GM20000 (cell line): ENCODE data around the gene TMEM38A.

ENCODE experiments used
- DNase-seq: peaks from one replicate; pipeline ENCODE4 v3.0.0; 2012; ENCODE audit warnings: low spot score
- CTCF ChIP-seq: IDR thresholded peaks from 2 replicates; pipeline ENCODE4 v1.5.1; 2012; ENCODE audit warnings: mild to moderate bottlenecking, control low read depth; ENCODE audit errors: extremely low read depth, missing control alignments

Gene TMEM38A

GRCh38 chr19:16678498-16678897 lies 17.6 kb downstream of the TMEM38A start:
- DNase-seq, result no peak
- TF ChIP-seq CTCF, result no peak

GRCh38 chr19:16679811-16680210 lies 18.9 kb downstream of the TMEM38A start:
- no peak for TF ChIP-seq CTCF
- no peak for DNase-seq

DNA sequence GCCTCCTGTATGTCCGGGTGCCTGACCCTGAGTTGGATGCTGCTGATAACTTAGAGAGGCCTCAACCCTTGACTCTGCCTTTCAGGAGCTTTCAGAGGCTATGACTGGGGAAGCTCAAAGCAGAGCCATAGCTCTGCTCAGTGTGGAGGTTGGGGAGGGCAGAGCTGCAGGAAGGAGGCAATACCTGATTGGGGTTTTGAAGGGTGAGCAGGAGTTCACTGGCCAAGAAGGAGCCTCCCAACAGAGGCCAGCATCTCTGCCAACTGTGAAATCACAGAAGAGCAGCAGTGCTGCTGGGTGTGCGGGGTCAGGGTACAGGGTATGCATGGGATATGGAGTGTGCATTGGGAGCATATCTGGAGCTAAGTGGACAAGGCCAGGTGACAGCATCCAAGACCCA lies 21.6 kb downstream of the TMEM38A start:
- DNase-seq, result no peak
- no peak for TF ChIP-seq CTCF

DNA sequence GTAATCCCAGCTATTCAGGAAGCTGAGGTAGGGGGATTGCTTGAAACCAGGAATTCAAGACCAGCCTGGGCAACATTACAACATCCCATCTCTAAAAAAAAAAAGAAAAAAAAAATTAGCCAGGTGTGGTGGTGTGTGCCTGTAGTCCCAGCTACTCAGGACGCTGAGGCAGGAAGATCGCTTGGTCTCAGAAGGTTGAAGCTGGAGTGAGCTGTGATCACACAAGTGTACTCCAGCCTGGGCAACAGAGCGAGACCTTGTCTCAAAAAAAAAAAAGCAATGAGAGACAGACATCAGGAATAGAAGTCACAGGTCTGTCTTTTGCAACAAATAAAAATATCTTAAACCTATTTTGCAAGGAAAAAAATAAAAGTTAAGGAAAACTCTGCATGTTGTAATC lies 23.3 kb downstream of the TMEM38A start:
- no peak for DNase-seq
- TF ChIP-seq CTCF, result no peak

DNA sequence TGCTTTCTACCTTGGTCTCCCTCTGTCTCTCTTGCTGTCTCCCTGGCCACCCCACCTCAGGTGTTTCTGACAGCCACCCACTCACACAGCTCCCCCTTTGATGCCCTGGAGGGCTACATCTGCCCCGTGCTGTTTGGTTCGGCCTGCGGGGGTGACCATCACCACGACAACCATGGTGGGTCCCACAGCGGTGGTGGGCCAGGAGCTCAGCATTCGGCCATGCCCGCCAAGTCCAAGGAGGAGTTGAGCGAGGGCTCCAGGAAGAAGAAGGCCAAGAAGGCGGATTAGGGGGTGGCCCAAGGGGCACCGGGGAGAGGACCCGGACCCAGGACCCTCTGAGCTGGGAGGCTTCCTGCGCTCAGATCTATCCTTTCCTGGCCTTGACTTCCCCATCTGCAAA lies 27.1 kb downstream of the TMEM38A start:
- no peak for DNase-seq
- TF ChIP-seq CTCF, result no peak

DNA sequence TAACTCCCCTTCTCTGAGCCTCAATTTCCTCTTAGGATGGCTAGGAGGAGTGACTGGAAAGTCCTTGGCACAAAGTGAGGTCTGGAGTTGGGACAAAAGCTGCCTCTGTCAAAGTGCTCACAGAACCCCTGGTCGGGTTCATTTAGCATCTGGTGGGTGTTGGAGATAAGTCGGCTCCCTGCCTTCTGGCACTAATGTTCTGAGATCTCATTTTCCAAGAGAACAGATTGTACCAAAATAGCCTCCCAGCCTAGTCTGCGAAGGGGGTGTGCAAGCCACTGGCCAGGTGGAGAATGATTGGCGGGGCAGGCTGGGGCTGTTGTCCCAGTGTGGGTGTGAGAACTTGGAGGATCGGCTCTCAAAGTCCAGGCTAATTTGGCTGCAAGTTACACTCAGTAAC lies 38.0 kb downstream of the TMEM38A start:
- no peak for TF ChIP-seq CTCF
- DNase-seq, result no peak

- no peak for DNase-seq
- no peak for TF ChIP-seq CTCF
Observed at GRCh38 chr19:16702123-16702522, 41.2 kb downstream of the TMEM38A start.
